ENCODE results near the gene LPP.

LPP gene

GRCh38 chr3:188533172-188533571, 379.2 kb downstream of the LPP start:
- FAIRE-seq (no peak), DNase-seq (ENCODE audit: insufficient read length) (no peak)
- no peak for TF ChIP-seq POLR2A (IDR thresholded peaks at IDR 0.05; ENCODE audit: low read depth, low read length)
- no peak for TF ChIP-seq TAF1 (IDR thresholded peaks at IDR 0.05; ENCODE audit: borderline replicate concordance, low read depth, low read length)
- no peak for TF ChIP-seq POLR2AphosphoS5 (IDR thresholded peaks at IDR 0.05; ENCODE audit: low read depth, low read length)

- FAIRE-seq (no peak), DNase-seq (ENCODE audit: insufficient read length) (no peak)
- TF ChIP-seq POLR2A (IDR thresholded peaks at IDR 0.05; ENCODE audit: low read depth, low read length) (no peak), TAF1 (IDR thresholded peaks at IDR 0.05; ENCODE audit: borderline replicate concordance, low read depth, low read length) (no peak), POLR2AphosphoS5 (IDR thresholded peaks at IDR 0.05; ENCODE audit: low read depth, low read length) (no peak)
These were observed 379.8 kb downstream of the LPP start for GRCh38 chr3:188533612-188534357.

- FAIRE-seq (no peak), DNase-seq (ENCODE audit: insufficient read length) (no peak)
- TF ChIP-seq POLR2A (IDR thresholded peaks at IDR 0.05; ENCODE audit: low read depth, low read length): no peak
These were observed 380.7 kb downstream of the LPP start for GRCh38 chr3:188534633-188535032.

- FAIRE-seq: no peak
- TF ChIP-seq POLR2A (IDR thresholded peaks at IDR 0.05; ENCODE audit: low read depth, low read length) (no peak), POLR2AphosphoS5 (IDR thresholded peaks at IDR 0.05; ENCODE audit: low read depth, low read length) (no peak), TAF1 (IDR thresholded peaks at IDR 0.05; ENCODE audit: borderline replicate concordance, low read depth, low read length) (no peak)
- DNase-seq (ENCODE audit: insufficient read length): no peak
These were observed 383.6 kb downstream of the LPP start for GRCh38 chr3:188537606-188538005.

- TF ChIP-seq POLR2A (IDR thresholded peaks at IDR 0.05; ENCODE audit: low read depth, low read length): no peak
- no peak for TF ChIP-seq POLR2AphosphoS5 (IDR thresholded peaks at IDR 0.05; ENCODE audit: low read depth, low read length)
- no peak for TF ChIP-seq TAF1 (IDR thresholded peaks at IDR 0.05; ENCODE audit: borderline replicate concordance, low read depth, low read length)
- no peak for FAIRE-seq
- DNase-seq (ENCODE audit: insufficient read length): no peak
These were observed 385.1 kb downstream of the LPP start for GRCh38 chr3:188539037-188539436.

- DNase-seq (ENCODE audit: insufficient read length): no peak
- TF ChIP-seq POLR2AphosphoS5 (IDR thresholded peaks at IDR 0.05; ENCODE audit: low read depth, low read length) (no peak), TAF1 (IDR thresholded peaks at IDR 0.05; ENCODE audit: borderline replicate concordance, low read depth, low read length) (no peak), POLR2A (IDR thresholded peaks at IDR 0.05; ENCODE audit: low read depth, low read length) (no peak)
- no peak for FAIRE-seq
These were observed 385.8 kb downstream of the LPP start for GRCh38 chr3:188539631-188540194.

- TF ChIP-seq POLR2AphosphoS5 (IDR thresholded peaks at IDR 0.05; ENCODE audit: low read depth, low read length): no peak
- no peak for TF ChIP-seq TAF1 (IDR thresholded peaks at IDR 0.05; ENCODE audit: borderline replicate concordance, low read depth, low read length)
- TF ChIP-seq POLR2A (IDR thresholded peaks at IDR 0.05; ENCODE audit: low read depth, low read length): no peak
- DNase-seq (ENCODE audit: insufficient read length) (no peak), FAIRE-seq (no peak)
These were observed 388.2 kb downstream of the LPP start for GRCh38 chr3:188542196-188542595.

GRCh38 chr3:188544012-188544411, 390.1 kb downstream of the LPP start:
- FAIRE-seq (no peak), DNase-seq (ENCODE audit: insufficient read length) (no peak)
- TF ChIP-seq POLR2A (IDR thresholded peaks at IDR 0.05; ENCODE audit: low read depth, low read length) (no peak), POLR2AphosphoS5 (IDR thresholded peaks at IDR 0.05; ENCODE audit: low read depth, low read length) (no peak), TAF1 (IDR thresholded peaks at IDR 0.05; ENCODE audit: borderline replicate concordance, low read depth, low read length) (no peak)

- no peak for FAIRE-seq
- TF ChIP-seq POLR2AphosphoS5 (IDR thresholded peaks at IDR 0.05; ENCODE audit: low read depth, low read length) (no peak), TAF1 (IDR thresholded peaks at IDR 0.05; ENCODE audit: borderline replicate concordance, low read depth, low read length) (no peak), POLR2A (IDR thresholded peaks at IDR 0.05; ENCODE audit: low read depth, low read length) (no peak)
- DNase-seq (ENCODE audit: insufficient read length): no peak
These were observed 393.1 kb downstream of the LPP start for GRCh38 chr3:188546835-188547670.

GRCh38 chr3:188553569-188553968, 399.6 kb downstream of the LPP start:
- no peak for FAIRE-seq
- no peak for DNase-seq (ENCODE audit: insufficient read length)
- TF ChIP-seq TAF1 (IDR thresholded peaks at IDR 0.05; ENCODE audit: borderline replicate concordance, low read depth, low read length) (no peak), POLR2AphosphoS5 (IDR thresholded peaks at IDR 0.05; ENCODE audit: low read depth, low read length) (no peak), POLR2A (IDR thresholded peaks at IDR 0.05; ENCODE audit: low read depth, low read length) (no peak)

GRCh38 chr3:188554404-188554803, 400.4 kb downstream of the LPP start:
- FAIRE-seq: no peak

GRCh38 chr3:188557235-188557634, 403.3 kb downstream of the LPP start:
- DNase-seq (ENCODE audit: insufficient read length): no peak
- TF ChIP-seq TAF1 (IDR thresholded peaks at IDR 0.05; ENCODE audit: borderline replicate concordance, low read depth, low read length) (no peak), POLR2AphosphoS5 (IDR thresholded peaks at IDR 0.05; ENCODE audit: low read depth, low read length) (no peak), POLR2A (IDR thresholded peaks at IDR 0.05; ENCODE audit: low read depth, low read length) (no peak)
- no peak for FAIRE-seq

More at GRCh38 chr3:188554404-188554803, 400.4 kb downstream of the LPP start:
- DNase-seq (ENCODE audit: insufficient read length): no peak
- no peak for TF ChIP-seq POLR2A (IDR thresholded peaks at IDR 0.05; ENCODE audit: low read depth, low read length)
